Peyer's patch (tissue), 4 donors: ENCODE measurements around the gene LRRC63. TPM values are rescaled to one million over a fixed set of nuclear protein-coding genes. Genes with fewer than 3 reads are reported as not detected.
A peak's percentile ranks its signal among the peaks of the same experiment; 100 is the strongest.

Source experiments
- DNase-seq, 3 donors: peaks; one replicate each; pipeline ENCODE4 v3.0.0-alpha.2; 2017 to 2019
- H3K27ac ChIP-seq, 4 donors: fragments of 200-600 bp; sonication (generic); one replicate each; pipeline ENCODE4 v1.5.1; 2016 to 2019
- H3K27me3 ChIP-seq, 2 donors: fragments of 200-600 bp; sonication (generic); one replicate each; pipeline ENCODE4 v1.5.1; 2019
- H3K36me3 ChIP-seq, 3 donors: fragments of 200-600 bp; sonication (generic); one replicate each; pipeline ENCODE4 v1.5.1; 2016 to 2019
- H3K4me1 ChIP-seq, 4 donors: fragments of 200-600 bp; sonication (generic); one replicate each; pipeline ENCODE4 v1.5.1; 2016 to 2019
- H3K4me3 ChIP-seq, 4 donors: fragments of 200-600 bp; sonication (generic); 1 replicate in 3 of 4; 2 replicates in 1 of 4; pipeline ENCODE4 v1.5.1; 2016 to 2019; ENCODE audit warnings: mild to moderate bottlenecking in 1 of 4
- H3K9me3 ChIP-seq, 4 donors: fragments of 200-600 bp; sonication (generic); one replicate each; pipeline ENCODE4 v1.5.1; 2016 to 2019; ENCODE audit warnings: mild to moderate bottlenecking in 1 of 4
- CTCF ChIP-seq, 6 experiments: fragments of 450-650 bp in 4 of 6; fragments of 200-600 bp in 2 of 6; sonication (generic) in 1 of 6; IDR thresholded peaks; one replicate each; pipeline ENCODE4 v1.5.1; 2017 to 2019; ENCODE audit warnings: antibody characterized with exemption in 6 of 6, mild to moderate bottlenecking in 3 of 6, moderate library complexity in 1 of 6
- POLR2A ChIP-seq, 2 donors: fragments of 450-650 bp; IDR thresholded peaks; one replicate each; pipeline ENCODE4 v1.5.1; 2017; ENCODE audit warnings: antibody characterized with exemption in 2 of 2, mild to moderate bottlenecking in 2 of 2, moderate library complexity in 2 of 2
- small RNA-seq, 2 donors: library from RNA; depleted of rRNA; stranded (forward); fragments of <200 nt; gene quantifications; one replicate each; pipeline ENCODE3, GENCODE V24; 2016
- total RNA-seq, 4 donors: library from RNA; depleted of rRNA; stranded (reverse); fragments of >200 nt; gene quantifications; one replicate each; pipeline ENCODE4 v1.1.0, GENCODE V29; 2016

Gene LRRC63
- total RNA-seq, 4 donors from 2014 or later, result 0.40 TPM; not detected in 3

GRCh38 chr13:46320406-46320805 lies 108.7 kb downstream of the LRRC63 start:
- Histone ChIP-seq H3K4me3 (no peak overlapping the region), H3K27ac (no peak overlapping the region), H3K27me3 (no peaks in the 10 kb centered on the region), H3K4me1 (no peaks in the 10 kb centered on the region), H3K9me3 (no peaks in the 10 kb centered on the region), H3K36me3 (no peaks in the 10 kb centered on the region)
- no peak for DNase-seq
- no peak for TF ChIP-seq POLR2A (IDR thresholded peaks at IDR 0.05)
- TF ChIP-seq CTCF (IDR thresholded peaks at IDR 0.05), result no peak

GRCh38 chr13:46320821-46321220 lies 109.1 kb downstream of the LRRC63 start:
- Histone ChIP-seq H3K9me3 (no peaks in the 10 kb centered on the region), H3K27me3 (no peaks in the 10 kb centered on the region), H3K36me3 (no peaks in the 10 kb centered on the region), H3K4me3 (no peak overlapping the region), H3K27ac (no peak overlapping the region), H3K4me1 (no peaks in the 10 kb centered on the region)
- DNase-seq, result no peak
- TF ChIP-seq CTCF (IDR thresholded peaks at IDR 0.05), result no peak

GRCh38 chr13:46321494-46322225 lies 109.9 kb downstream of the LRRC63 start:
- Histone ChIP-seq H3K27ac (no peak overlapping the region), H3K4me3 (no peak overlapping the region), H3K27me3 (no peaks in the 10 kb centered on the region), H3K36me3 (no peaks in the 10 kb centered on the region), H3K9me3 (no peaks in the 10 kb centered on the region), H3K4me1 (no peaks in the 10 kb centered on the region)
- no peak for TF ChIP-seq POLR2A (IDR thresholded peaks at IDR 0.05)
- peak; percentile 45 to 68 (median 61) for TF ChIP-seq CTCF (IDR thresholded peaks at IDR 0.05)
- peak in 2 of 3 donors; percentile 49 to 85 for DNase-seq

- no peak overlapping the region for H3K4me3 ChIP-seq
- H3K9me3 ChIP-seq, result no peaks in the 10 kb centered on the region
- H3K27ac ChIP-seq, result no peak overlapping the region
- H3K36me3 ChIP-seq, result no peaks in the 10 kb centered on the region
- TF ChIP-seq POLR2A (IDR thresholded peaks at IDR 0.05) (no peak), CTCF (IDR thresholded peaks at IDR 0.05) (no peak)
- no peaks in the 10 kb centered on the region for H3K27me3 ChIP-seq
- DNase-seq, result no peak
- H3K4me1 ChIP-seq, result no peaks in the 10 kb centered on the region
Observed at GRCh38 chr13:46324976-46325375, 113.2 kb downstream of the LRRC63 start.

Small RNAs within 50 kb of the gene (small RNA-seq; reads per million reads assigned to genes)
- gene RN7SKP5 (0 reads per million in 2 donors), gene RN7SL288P (0 reads per million in 2 donors)

Other genes starting within 250 kb of the LRRC63 start
- 10 to 100 TPM; 22.6 to 71.8 (median 30.6) TPM for gene ZC3H13, start 159.2 kb upstream of the LRRC63 start, total RNA-seq
- not detected for gene CPB2, start 106.9 kb upstream of the LRRC63 start, total RNA-seq
- 100 to 1,000 TPM in 1 of 4 donors, 10 to 100 TPM in 3; 11.1 to 167 (median 19.2) TPM for gene LCP1, start 29.8 kb upstream of the LRRC63 start, total RNA-seq
- gene RUBCNL, start 175.3 kb downstream of the LRRC63 start, total RNA-seq, result 10 to 100 TPM; 10.3 to 52.0 (median 13.9) TPM